NCI-H345 treated with DMSO at 0.1 percent for 48 hours (cell line): Measurements from ENCODE around the gene ZNF605.
"Not testable (repeated sequence)": the region's sequence is repeated elsewhere in the genome, so short reads cannot be mapped to it uniquely, and the experiment has no call there.

Experiments
- DNase-seq: peaks from one replicate; lab custom pipeline; 2025; ENCODE audit not compliant: unreplicated experiment; lab: John Stamatoyannopoulos, UW

The ZNF605 gene

GRCh38 chr12:132949936-132950837 lies 5.9 kb downstream of the ZNF605 start:
- no peak for DNase-seq

DNA sequence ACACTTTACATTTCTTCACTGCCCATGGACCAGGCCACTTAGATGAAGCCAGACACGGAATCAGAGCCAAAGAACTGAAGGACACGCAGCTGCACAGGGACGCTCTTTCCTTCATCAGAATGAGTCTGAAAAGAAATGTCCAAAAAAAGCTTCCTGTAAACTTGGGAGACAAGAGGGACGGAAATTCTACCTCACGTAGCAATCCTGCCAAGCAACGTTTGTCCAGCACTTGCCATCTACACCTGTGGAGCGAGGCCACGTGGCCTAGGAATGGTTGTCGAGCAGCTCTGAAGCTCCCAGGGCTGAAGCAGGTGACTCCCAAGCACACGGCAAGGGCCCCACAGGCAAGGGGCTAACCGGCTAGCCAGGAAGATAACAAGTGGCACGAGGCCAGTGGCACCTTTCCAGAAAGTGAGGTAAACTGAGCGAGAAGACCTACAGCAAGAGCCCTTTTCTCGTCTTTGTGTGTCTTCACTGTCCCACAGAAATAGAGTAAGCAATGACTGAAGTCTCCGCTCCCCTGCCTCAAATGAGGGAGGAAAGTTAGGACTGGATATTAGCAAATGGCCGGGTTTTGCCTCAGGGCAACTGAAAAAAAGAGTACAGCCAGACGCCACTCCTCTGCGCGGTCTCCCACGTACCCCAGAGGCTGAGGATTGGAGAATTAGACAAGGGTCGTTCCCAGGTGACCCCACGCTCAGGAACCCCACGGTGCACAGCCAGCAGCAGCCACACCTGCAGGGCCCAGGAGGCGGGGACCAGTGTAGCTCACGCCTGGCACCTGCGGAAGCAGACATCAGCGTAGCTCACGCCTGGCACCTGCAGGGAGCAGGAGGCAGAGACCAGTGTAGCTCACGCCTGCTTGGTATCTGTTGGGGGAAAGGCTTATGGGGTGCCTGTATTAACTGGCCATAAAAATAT lies 7.7 kb downstream of the ZNF605 start:
- no peak for DNase-seq

DNA sequence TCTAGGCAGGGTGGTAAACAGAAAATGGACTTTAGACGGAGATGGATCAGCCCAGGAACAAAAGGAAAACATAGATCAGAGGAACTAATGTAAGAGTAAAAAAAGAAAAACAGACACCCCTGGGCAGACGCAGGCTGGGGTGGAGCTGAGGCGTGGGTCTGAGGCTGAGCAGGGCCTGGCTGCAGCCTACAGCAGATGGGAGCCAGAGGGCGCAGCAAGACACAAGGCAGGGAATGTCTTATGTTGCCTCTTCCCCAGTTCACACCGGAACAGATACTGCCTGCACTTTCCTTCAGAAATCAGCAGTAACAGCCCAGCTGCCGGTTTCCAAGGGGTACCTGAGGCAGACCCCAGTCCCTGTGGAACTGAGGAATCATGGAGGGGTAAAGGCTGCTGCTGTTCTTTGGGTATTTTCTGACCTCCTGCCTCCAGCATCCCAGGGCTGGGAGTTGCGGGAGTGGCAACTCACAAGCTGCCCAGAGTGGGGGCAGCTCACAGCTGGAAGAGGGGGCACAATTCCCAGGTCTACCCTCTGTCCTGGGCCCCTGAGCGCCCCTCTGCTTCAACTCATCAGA lies 9.8 kb downstream of the ZNF605 start:
- DNase-seq: no peak

- DNase-seq: no peak
Observed at GRCh38 chr12:132945806-132946205, 10.3 kb downstream of the ZNF605 start.

GRCh38 chr12:132942611-132943010 lies 13.5 kb downstream of the ZNF605 start:
- DNase-seq: no peak

GRCh38 chr12:132941336-132941954 lies 14.7 kb downstream of the ZNF605 start:
- no peak for DNase-seq

GRCh38 chr12:132940071-132940719 lies 15.9 kb downstream of the ZNF605 start:
- DNase-seq: no peak

DNA sequence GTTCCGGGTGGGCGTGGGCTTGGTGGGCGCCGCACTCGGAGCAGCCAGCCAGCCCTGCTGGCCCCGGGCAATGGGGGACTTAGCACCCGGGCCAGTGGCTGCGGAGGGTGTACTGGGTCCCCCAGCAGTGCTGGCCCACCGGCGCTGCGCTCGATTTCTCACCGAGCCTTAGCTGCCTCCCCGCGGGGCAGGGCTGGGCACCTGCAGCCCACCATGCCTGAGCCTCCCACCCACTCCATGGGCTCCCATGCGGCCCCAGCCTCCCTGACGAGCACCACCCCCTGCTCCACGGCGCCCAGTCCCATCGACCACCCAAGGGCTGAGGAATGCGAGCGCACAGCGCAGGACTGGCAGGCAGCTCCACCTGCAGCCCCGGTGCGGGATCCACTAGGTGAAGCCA lies 17.3 kb downstream of the ZNF605 start:
- DNase-seq: not testable (repeated sequence)

GRCh38 chr12:132937476-132937875 lies 18.6 kb downstream of the ZNF605 start:
- no peak for DNase-seq

DNA sequence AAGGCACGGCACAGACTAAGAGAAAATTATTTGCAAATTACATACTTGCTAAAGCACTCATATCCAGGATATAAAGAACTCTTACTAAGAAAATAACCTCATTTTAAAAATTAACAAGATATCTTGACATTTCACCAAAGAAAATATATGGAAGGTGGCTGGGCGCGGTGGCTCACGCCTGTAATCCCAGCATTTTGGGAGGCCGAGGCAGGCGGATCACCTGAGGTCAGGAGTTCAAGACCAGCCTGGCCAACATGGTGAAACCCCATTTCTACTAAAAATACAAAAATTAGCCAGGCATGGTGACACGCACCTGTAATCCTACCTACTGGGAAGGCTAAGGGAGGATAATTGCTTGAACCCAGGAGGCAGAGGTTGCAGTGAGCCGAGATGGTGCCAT lies 19.2 kb downstream of the ZNF605 start:
- DNase-seq: not testable (repeated sequence)

DNA sequence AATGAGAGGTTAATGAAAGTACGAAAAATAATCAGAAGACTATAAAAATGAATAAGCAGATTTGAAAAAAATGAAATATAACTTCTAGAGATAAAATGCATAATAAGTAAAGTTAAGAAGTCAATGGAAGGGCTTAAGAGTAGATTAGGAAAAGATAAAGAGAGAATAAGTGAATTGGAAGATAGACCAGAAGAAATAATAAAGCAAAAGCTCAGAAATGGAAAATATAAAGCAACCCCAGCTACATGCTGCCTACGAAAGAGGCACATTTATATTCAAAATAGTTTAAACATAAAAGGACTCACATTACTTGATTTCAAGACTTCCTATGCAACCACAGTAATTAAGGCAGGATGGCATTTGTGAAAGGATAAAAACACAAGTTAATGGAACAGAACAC lies 19.9 kb downstream of the ZNF605 start:
- DNase-seq: no peak

DNA sequence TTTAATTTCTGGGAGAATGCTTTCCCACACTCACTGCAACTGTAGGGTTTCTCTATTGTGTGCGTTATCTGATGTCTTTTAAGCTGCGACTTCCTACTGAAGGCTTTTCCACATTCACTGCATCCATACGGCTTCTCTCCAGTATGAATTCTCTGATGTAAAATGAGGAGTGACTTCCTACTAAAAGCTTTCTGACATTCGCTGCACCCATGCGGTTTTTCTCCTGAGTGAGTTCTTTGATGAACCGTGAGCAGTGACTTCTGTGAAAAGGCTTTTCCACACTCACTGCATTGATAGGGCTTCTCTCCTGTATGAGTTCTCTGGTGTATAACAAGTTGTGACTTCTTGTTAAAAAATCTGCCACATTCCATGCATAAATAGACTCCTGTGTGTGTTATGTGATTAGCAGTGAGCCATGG lies 29.7 kb downstream of the ZNF605 start:
- DNase-seq: no peak

DNA sequence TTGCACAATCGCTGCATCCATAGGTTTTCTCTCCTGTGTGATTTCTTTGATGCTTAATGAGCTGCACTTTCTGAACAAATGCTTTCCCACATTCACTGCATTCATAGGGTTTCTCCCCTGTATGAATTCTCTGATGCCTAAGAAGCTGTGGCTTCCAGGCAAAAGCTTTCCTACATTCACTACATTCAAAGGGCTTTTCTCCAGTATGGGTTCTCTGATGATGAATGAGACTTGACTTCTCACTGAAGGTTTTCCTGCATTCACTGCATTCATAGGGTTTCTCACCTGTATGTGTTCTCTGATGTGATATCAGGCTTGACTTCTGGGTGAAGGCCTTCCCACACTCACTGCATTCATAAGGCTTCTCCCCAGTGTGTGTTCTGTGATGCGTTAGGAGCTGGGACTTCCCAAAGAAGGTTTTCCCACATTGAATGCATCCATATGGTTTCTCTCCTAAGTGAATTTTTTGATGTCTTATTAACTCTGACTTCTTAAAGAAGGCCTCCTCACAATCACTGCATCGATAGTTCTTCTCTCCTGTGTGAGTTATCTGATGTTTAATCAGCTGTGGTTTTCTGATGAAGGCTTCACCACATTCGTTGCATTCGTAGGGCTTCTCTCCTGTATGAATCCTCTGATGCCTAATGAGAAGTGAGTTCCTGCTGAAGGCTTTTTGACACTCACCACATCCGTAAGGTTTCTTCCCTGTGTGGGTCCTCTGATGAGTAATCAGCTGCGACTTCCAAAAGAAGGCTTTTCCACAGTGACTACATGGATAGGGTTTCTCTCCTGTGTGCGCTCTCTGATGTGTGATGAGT lies 30.3 kb downstream of the ZNF605 start:
- DNase-seq: no peak

DNA sequence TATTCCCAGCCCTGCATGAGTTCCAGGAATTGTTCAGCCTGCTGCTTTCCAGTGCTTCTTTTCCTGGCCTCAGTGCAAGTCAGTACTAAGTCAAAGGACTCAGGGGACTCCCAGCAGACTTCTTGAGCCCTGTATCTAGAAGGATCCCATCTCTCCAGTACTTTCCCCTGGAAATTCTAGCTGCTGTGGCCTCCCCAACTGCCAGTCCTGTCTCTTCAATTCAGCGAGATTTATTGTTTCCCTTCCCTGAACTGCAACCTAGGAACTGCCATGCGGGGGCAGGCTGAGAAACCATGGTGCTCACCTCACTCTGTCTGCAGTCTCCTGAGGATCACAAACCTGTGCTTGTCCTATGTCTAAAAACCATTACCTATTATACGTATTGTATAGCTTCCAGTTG lies 31.8 kb downstream of the ZNF605 start:
- DNase-seq: no peak

- no peak for DNase-seq
Observed at GRCh38 chr12:132923356-132923909, 32.7 kb downstream of the ZNF605 start.

DNA sequence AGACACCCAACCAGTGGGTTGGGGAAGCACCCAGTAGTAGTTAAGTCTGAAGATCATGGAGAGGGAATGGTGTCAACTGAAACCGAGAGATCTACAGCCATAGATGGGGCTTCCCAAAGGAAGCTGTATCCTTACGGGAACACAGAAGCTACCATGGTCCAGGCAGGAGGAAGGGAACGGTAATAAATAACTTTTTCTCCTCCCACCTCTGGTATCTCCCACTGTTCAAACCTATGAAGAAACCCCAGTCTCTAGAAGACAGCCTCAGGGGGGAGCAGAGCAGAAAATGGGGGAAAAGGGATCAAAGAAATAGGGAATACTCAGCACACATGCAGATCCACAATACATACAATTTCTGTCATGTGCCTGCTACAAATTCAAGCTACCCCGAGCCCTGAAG lies 33.4 kb downstream of the ZNF605 start:
- DNase-seq: no peak

DNA sequence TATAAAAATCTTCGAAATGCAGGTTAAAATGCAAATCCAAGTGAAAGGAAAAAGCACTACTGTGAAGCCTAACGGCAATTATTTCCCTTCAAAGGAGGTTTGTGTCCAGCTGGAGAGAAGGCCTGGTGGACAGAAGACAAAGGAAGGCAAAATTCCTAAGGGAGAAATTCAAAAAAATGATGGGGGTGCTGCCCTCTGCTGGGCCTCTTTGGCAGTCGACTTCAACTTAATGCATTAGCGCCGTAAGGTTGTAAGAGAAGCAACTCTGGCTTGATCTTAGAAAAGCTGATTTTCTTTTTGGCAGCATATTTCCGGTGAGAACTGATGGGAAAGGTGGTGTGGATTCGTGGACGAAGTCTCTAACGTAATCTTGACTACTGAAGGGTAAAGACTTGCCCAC lies 34.4 kb downstream of the ZNF605 start:
- DNase-seq: no peak

- DNase-seq: no peak
Observed at GRCh38 chr12:132918680-132919079, 37.4 kb downstream of the ZNF605 start.

- no peak for DNase-seq
Observed at GRCh38 chr12:132909030-132909368, 47.1 kb downstream of the ZNF605 start.
